ENCODE results near the gene TRAF3.

TRAF3 gene

DNA sequence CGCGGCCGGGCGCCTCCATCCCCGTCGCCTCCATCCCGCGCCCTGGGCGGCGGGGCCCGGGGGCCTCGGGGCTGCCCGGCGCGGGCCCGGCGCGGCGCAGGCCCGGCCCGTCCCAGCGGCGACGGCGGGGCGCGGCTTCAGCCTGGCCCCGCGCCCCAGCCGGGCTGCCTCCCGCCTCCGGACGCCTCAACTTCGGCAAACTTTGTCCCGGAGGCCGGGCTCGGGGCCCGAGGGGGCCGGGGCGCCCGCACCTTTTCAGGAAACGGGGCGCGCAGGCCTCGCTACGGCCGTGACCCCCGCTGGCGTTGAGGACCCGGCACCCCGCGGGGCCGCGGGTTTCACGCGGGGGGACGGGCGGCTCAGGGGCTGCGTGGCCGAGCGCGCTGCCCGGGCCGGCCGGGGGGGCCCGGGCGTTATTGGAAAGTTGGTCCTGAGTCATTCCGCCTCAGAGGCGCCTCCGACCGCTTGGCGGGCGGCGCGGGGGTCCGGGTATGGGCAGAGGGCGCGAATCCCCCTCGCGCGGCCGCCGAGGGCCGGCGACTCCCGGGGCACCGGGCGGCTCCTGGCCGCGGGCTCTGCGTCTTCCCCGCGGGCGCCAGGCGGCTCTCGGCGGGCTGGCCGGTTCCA, 575 bp downstream of the TRAF3 start:
- peak overlapping the region; percentile 65 for H2AFZ ChIP-seq (ENCODE audit: low read depth, low read length)
- peak overlapping the region; percentile 87 for H3K9ac ChIP-seq (ENCODE audit: low read depth, low read length)
- H3K27ac ChIP-seq (ENCODE audit: low read length) = peak overlapping the region; percentile 30; the same call in 1 of the 2 replicates
- peaks cover 52% of the 10 kb centered on the region for H3K79me2 ChIP-seq (ENCODE audit: insufficient read depth, low read length)
- H3K27me3 ChIP-seq (ENCODE audit: insufficient read depth, low read length, poor library complexity) = no peaks in the 10 kb centered on the region
- no peaks in the 10 kb centered on the region for H3K9me3 ChIP-seq (ENCODE audit: insufficient read depth, low read length, severe bottlenecking)
- peak; percentile 25; the same call in 2 of the 3 replicates for ATAC-seq (ENCODE audit: insufficient read depth, low read depth)
- H3K4me3 ChIP-seq (ENCODE audit: low read depth in 1 of 2, low read length in 2 of 2) = peak overlapping the region; percentile 59 to 62; a peak in 3 of 4 replicates
- peak; percentile 15 for DNase-seq
- no peak for TF ChIP-seq CTCF (IDR thresholded peaks at IDR 0.05; ENCODE audit: borderline replicate concordance, extremely low read depth, low read length, poor library complexity, severe bottlenecking)
- TF ChIP-seq EZH2 (IDR thresholded peaks at IDR 0.05; ENCODE audit: borderline replicate concordance, low read depth, low read length, severe bottlenecking) = no peak
- peak overlapping the region; percentile 88 for H3K4me2 ChIP-seq (ENCODE audit: insufficient read depth, low read length)
- peaks cover 6% of the 10 kb centered on the region; the same call in 1 of the 2 replicates for H3K36me3 ChIP-seq (ENCODE audit: insufficient read depth, low read length)
- peaks cover 36% of the 10 kb centered on the region for H3K4me1 ChIP-seq (ENCODE audit: insufficient read depth, low read length)
- peaks cover 29% of the 10 kb centered on the region for H4K20me1 ChIP-seq (ENCODE audit: insufficient read depth, low read length)

DNA sequence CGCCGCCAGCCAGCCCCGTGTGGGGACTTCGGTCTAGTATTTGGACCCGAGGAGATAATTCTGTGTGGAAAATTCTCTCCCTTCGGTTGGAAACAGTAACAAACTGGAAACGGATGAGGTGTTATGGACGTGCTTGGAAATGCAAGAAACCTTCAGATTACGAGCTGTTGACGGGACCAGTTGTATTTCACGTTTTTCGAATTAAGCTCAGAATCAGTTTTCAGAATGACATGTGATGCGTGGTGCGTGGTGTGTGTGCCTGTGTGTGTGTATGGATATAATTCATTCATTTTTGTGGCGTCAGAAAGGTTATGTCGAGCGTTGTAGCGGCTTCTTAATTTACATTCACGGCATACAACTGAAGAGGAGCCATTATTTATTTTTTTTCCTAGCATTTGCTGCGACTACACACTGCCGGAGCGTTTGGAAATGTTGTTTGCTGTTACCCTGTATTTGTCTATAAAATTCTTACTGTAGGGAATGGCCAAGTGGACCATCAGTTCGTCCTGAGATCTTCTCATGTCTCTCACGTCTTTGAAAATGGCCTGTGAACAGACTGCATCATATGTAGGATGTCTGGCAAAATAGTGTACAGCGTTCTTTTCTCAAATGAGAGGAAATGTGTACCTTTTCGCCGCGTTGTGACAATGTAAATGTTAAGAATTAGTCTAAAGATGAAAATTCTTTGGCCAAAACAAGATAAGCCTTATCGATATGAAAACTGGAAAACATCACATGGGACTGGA, 1.3 kb downstream of the TRAF3 start:
- ATAC-seq (ENCODE audit: insufficient read depth, low read depth) (peak; percentile 12; the same call in 2 of the 3 replicates), DNase-seq (no peak)
- no peaks in the 10 kb centered on the region for H3K27me3 ChIP-seq (ENCODE audit: insufficient read depth, low read length, poor library complexity)
- H3K79me2 ChIP-seq (ENCODE audit: insufficient read depth, low read length) = peaks cover 59% of the 10 kb centered on the region
- no peaks in the 10 kb centered on the region for H3K9me3 ChIP-seq (ENCODE audit: insufficient read depth, low read length, severe bottlenecking)
- H3K9ac ChIP-seq (ENCODE audit: low read depth, low read length) = peak overlapping the region; percentile 87
- TF ChIP-seq CTCF (IDR thresholded peaks at IDR 0.05; ENCODE audit: borderline replicate concordance, extremely low read depth, low read length, poor library complexity, severe bottlenecking) (no peak), EZH2 (IDR thresholded peaks at IDR 0.05; ENCODE audit: borderline replicate concordance, low read depth, low read length, severe bottlenecking) (no peak)
- H3K4me2 ChIP-seq (ENCODE audit: insufficient read depth, low read length) = peak overlapping the region; percentile 88
- peaks cover 36% of the 10 kb centered on the region for H3K4me1 ChIP-seq (ENCODE audit: insufficient read depth, low read length)
- peak overlapping the region; percentile 59 to 62; a peak in 3 of 4 replicates for H3K4me3 ChIP-seq (ENCODE audit: low read depth in 1 of 2, low read length in 2 of 2)
- peak overlapping the region; percentile 30; the same call in 1 of the 2 replicates for H3K27ac ChIP-seq (ENCODE audit: low read length)
- H3K36me3 ChIP-seq (ENCODE audit: insufficient read depth, low read length) = peaks cover 6% of the 10 kb centered on the region; the same call in 1 of the 2 replicates
- peaks cover 36% of the 10 kb centered on the region for H4K20me1 ChIP-seq (ENCODE audit: insufficient read depth, low read length)
- H2AFZ ChIP-seq (ENCODE audit: low read depth, low read length) = peak overlapping the region; percentile 65

GRCh38 chr14:102779084-102779462, 1.8 kb downstream of the TRAF3 start:
- H3K36me3 ChIP-seq (ENCODE audit: insufficient read depth, low read length) = peaks cover 6% of the 10 kb centered on the region; the same call in 1 of the 2 replicates
- no peak for ATAC-seq (ENCODE audit: insufficient read depth, low read depth)
- H4K20me1 ChIP-seq (ENCODE audit: insufficient read depth, low read length) = peaks cover 41% of the 10 kb centered on the region
- TF ChIP-seq EZH2 (IDR thresholded peaks at IDR 0.05; ENCODE audit: borderline replicate concordance, low read depth, low read length, severe bottlenecking) (no peak), CTCF (IDR thresholded peaks at IDR 0.05; ENCODE audit: borderline replicate concordance, extremely low read depth, low read length, poor library complexity, severe bottlenecking) (no peak)
- H3K9me3 ChIP-seq (ENCODE audit: insufficient read depth, low read length, severe bottlenecking) = no peaks in the 10 kb centered on the region
- peak overlapping the region; percentile 88 for H3K4me2 ChIP-seq (ENCODE audit: insufficient read depth, low read length)
- DNase-seq = no peak
- no peak overlapping the region for H3K27ac ChIP-seq (ENCODE audit: low read length)
- peak overlapping the region; percentile 87; the same call in 1 of the 2 replicates for H3K9ac ChIP-seq (ENCODE audit: low read depth, low read length)
- peak overlapping the region; percentile 59 to 62; a peak in 3 of 4 replicates for H3K4me3 ChIP-seq (ENCODE audit: low read depth in 1 of 2, low read length in 2 of 2)
- H3K27me3 ChIP-seq (ENCODE audit: insufficient read depth, low read length, poor library complexity) = no peaks in the 10 kb centered on the region
- H3K4me1 ChIP-seq (ENCODE audit: insufficient read depth, low read length) = peaks cover 36% of the 10 kb centered on the region
- no peak overlapping the region for H2AFZ ChIP-seq (ENCODE audit: low read depth, low read length)
- peaks cover 64% of the 10 kb centered on the region for H3K79me2 ChIP-seq (ENCODE audit: insufficient read depth, low read length)

Measured in DND-41 (cell line).